IMR-90 (cell line): Measurements from ENCODE around the gene SLC22A4. TPM values are rescaled to one million over a fixed set of nuclear protein-coding genes. Genes with fewer than 3 reads are reported as not detected.

Experiments used
- ATAC-seq: fragments of 200-7000 bp; cut with Tn5 transposase; 2 replicates; pipeline ENCODE4 v1.9.1; 2020; ENCODE audit warnings: low read depth, mild to moderate bottlenecking, moderate library complexity
- BruUV-seq: library from RNA; stranded (reverse); fragments of 400-500 nt; replicated peaks from 2 replicates; lab custom pipeline; 2021; lab: Mats Ljungman, UMichigan
- CTCF ChIA-PET: fragments of 300-600 bp; formaldehyde crosslinking; extraction: SDS; loops from one replicate; lab custom pipeline; 2021; ENCODE audit warnings: antibody characterized with exemption; lab: Yijun Ruan, JAX
- POLR2A ChIA-PET: fragments of 300-600 bp; sonication (Branson Sonifier 250); formaldehyde crosslinking; loops from one replicate; lab custom pipeline; 2022; ENCODE audit warnings: antibody characterized with exemption; ENCODE audit not compliant: unreplicated experiment; lab: Charles Lee
- DNase-seq: peaks from one replicate; pipeline ENCODE4 v3.0.0; 2013
- H2AFZ ChIP-seq: replicated peaks from 2 replicates; pipeline ENCODE3; 2013; ENCODE audit warnings: low read length, mild to moderate bottlenecking; ENCODE audit not compliant: poor library complexity
- H2AK5ac ChIP-seq: 2 replicates; pipeline ENCODE4 v1.6.1; 2013; ENCODE audit warnings: low read depth, low read length, inconsistent platforms
- H2AK9ac ChIP-seq: replicated peaks from 2 replicates; pipeline ENCODE3; 2013; ENCODE audit warnings: mild to moderate bottlenecking, low read depth, low read length, moderate library complexity; ENCODE audit not compliant: poor library complexity
- H2BK120ac ChIP-seq: 2 replicates; pipeline ENCODE4 v1.6.1; 2013; ENCODE audit warnings: low read depth, low read length, inconsistent platforms
- H2BK15ac ChIP-seq: 3 replicates; pipeline ENCODE4 v1.6.1; 2013; ENCODE audit warnings: low read depth, low read length, inconsistent platforms
- H2BK20ac ChIP-seq: 2 replicates; pipeline ENCODE4 v1.6.1; 2013; ENCODE audit warnings: low read depth, mild to moderate bottlenecking, inconsistent platforms, low read length, moderate library complexity
- H2BK5ac ChIP-seq: 2 replicates; pipeline ENCODE4 v1.6.1; 2013; ENCODE audit warnings: mild to moderate bottlenecking, low read depth, low read length, inconsistent platforms; ENCODE audit not compliant: poor library complexity, severe bottlenecking
- H3K14ac ChIP-seq: replicated peaks from 2 replicates; pipeline ENCODE4 v1.6.1; 2013; ENCODE audit warnings: low read depth, low read length, inconsistent platforms
- H3K18ac ChIP-seq: 2 replicates; pipeline ENCODE4 v1.6.1; 2013; ENCODE audit warnings: low read depth, low read length, control low read depth
- H3K23ac ChIP-seq: 2 replicates; pipeline ENCODE4 v1.6.1; 2013; ENCODE audit warnings: low read depth, low read length, inconsistent platforms
- H3K27ac ChIP-seq: 2 replicates; pipeline ENCODE4 v1.5.1; 2013; ENCODE audit warnings: mild to moderate bottlenecking, control low read depth, low read length; ENCODE audit not compliant: insufficient read depth
- H3K27me3 ChIP-seq: 2 replicates; pipeline ENCODE4 v1.6.1; 2013; ENCODE audit warnings: low read length; ENCODE audit not compliant: control insufficient read depth, insufficient read depth
- H3K36me3 ChIP-seq: 2 replicates; pipeline ENCODE4 v1.6.1; 2013; ENCODE audit warnings: low read length, mixed read lengths; ENCODE audit not compliant: control insufficient read depth, insufficient read depth
- H3K4ac ChIP-seq: 2 replicates; pipeline ENCODE4 v1.6.1; 2013; ENCODE audit warnings: low read depth, low read length, inconsistent platforms
- H3K4me1 ChIP-seq: 2 replicates; pipeline ENCODE4 v1.6.1; 2013; ENCODE audit warnings: low read length, mixed read lengths; ENCODE audit not compliant: control insufficient read depth, insufficient read depth
- H3K4me2 ChIP-seq: 2 replicates; pipeline ENCODE4 v1.6.1; 2013; ENCODE audit warnings: low read depth, mild to moderate bottlenecking, control low read depth, low read length, moderate library complexity
- H3K4me3 ChIP-seq: 2 replicates; pipeline ENCODE4 v1.5.1; 2013; ENCODE audit warnings: low read depth, mild to moderate bottlenecking, control low read depth, low read length, moderate library complexity; ENCODE audit not compliant: insufficient read depth
- H3K56ac ChIP-seq: 2 replicates; pipeline ENCODE4 v1.6.1; 2013; ENCODE audit warnings: low read length, inconsistent platforms; ENCODE audit not compliant: insufficient read depth; ENCODE audit errors: extremely low read depth
- H3K79me1 ChIP-seq, 2 experiments: 2 replicates each; pipeline ENCODE4 v1.6.1; 2013; ENCODE audit warnings: low read length in 2 of 2, inconsistent platforms in 1 of 2, low read depth in 1 of 2
- H3K9ac ChIP-seq: 2 replicates; pipeline ENCODE4 v1.6.1; 2013; ENCODE audit warnings: low read depth, low read length, control low read depth
- H3K9me1 ChIP-seq: 2 replicates; pipeline ENCODE4 v1.6.1; 2013; ENCODE audit warnings: low read length, inconsistent platforms; ENCODE audit not compliant: insufficient read depth
- H3K9me3 ChIP-seq: 2 replicates; pipeline ENCODE4 v1.6.1; 2013; ENCODE audit warnings: low read length; ENCODE audit not compliant: control insufficient read depth, insufficient read depth
- H4K20me1 ChIP-seq: 2 replicates; pipeline ENCODE4 v1.6.1; 2013; ENCODE audit warnings: low read length, inconsistent platforms; ENCODE audit not compliant: insufficient read depth
- H4K5ac ChIP-seq: 2 replicates; pipeline ENCODE4 v1.6.1; 2013; ENCODE audit warnings: mild to moderate bottlenecking, low read depth, low read length, control low read depth
- H4K8ac ChIP-seq, 2 experiments: 2 replicates each; pipeline ENCODE4 v1.6.1; 2013; ENCODE audit warnings: low read depth in 2 of 2, low read length in 2 of 2, control low read depth in 1 of 2, inconsistent platforms in 1 of 2
- H4K91ac ChIP-seq: 2 replicates; pipeline ENCODE4 v1.6.1; 2013; ENCODE audit warnings: low read depth, low read length, inconsistent platforms; ENCODE audit not compliant: insufficient read depth
- FOS ChIP-seq: fragments of 150-350 bp; IDR thresholded peaks from 2 replicates; pipeline ENCODE4 v1.6.1; 2016; ENCODE audit warnings: low read depth, low read length
- MXI1 ChIP-seq: IDR thresholded peaks from 2 replicates; pipeline ENCODE4 v1.6.1; 2012; ENCODE audit warnings: low read depth, mild to moderate bottlenecking, low read length, moderate library complexity, borderline replicate concordance
- SMC3 ChIP-seq: fragments of 150-350 bp; IDR thresholded peaks from 2 replicates; pipeline ENCODE4 v1.6.1; 2016; ENCODE audit warnings: low read depth, mild to moderate bottlenecking, antibody characterized with exemption, low read length, moderate library complexity
- WGBS, 2 experiments: methylation state at CpG; one replicate each; pipeline versions ENCODE4 v1.1.5 to v1.1.7; 2013; ENCODE audit warnings: missing lambda C conversion rate in 2 of 2; ENCODE audit not compliant: insufficient read length in 1 of 2; ENCODE audit errors: extremely low coverage in 2 of 2; 5-methylcytosine and 5-hydroxymethylcytosine counted together
- dilution Hi-C: fragments of 300-500 bp; cut with HindIII; formaldehyde crosslinking; loops from one replicate; pipeline ENCODE4 v1.14.3; 2018; ENCODE audit warnings: low sequenced_read_pairs; ENCODE audit not compliant: unreplicated experiment
- in situ Hi-C: fragments of 300-500 bp; cut with MboI; formaldehyde crosslinking; loops from 3 replicates; pipeline ENCODE4 v1.14.3; 2019; ENCODE audit warnings: low sequenced_read_pairs, inconsistent platforms, mixed read lengths
- intact Hi-C: fragments of 100-400 bp; cut with micrococcal nuclease; formaldehyde crosslinking; loops from 2 replicates; pipeline ENCODE4 v1.10.0; 2022
- polyA plus RNA-seq, 3 experiments: library from polyadenylated mRNA; depleted of rRNA; stranded (reverse); fragments of >200 nt; gene quantifications; 2 replicates each; pipeline ENCODE4 v1.2.3, GENCODE V29; 2012; ENCODE audit warnings: low replicate concordance in 1 of 3
- total RNA-seq: library from RNA; depleted of rRNA; stranded (reverse); fragments of >200 nt; gene quantifications from 2 replicates; pipeline ENCODE4 v1.2.3, GENCODE V29; 2012

SLC22A4 gene
- total and polyA plus RNA-seq, 2 of the 4 experiments (the other 2 are of a cell fraction): 2.6 to 3.2 TPM

DNA sequence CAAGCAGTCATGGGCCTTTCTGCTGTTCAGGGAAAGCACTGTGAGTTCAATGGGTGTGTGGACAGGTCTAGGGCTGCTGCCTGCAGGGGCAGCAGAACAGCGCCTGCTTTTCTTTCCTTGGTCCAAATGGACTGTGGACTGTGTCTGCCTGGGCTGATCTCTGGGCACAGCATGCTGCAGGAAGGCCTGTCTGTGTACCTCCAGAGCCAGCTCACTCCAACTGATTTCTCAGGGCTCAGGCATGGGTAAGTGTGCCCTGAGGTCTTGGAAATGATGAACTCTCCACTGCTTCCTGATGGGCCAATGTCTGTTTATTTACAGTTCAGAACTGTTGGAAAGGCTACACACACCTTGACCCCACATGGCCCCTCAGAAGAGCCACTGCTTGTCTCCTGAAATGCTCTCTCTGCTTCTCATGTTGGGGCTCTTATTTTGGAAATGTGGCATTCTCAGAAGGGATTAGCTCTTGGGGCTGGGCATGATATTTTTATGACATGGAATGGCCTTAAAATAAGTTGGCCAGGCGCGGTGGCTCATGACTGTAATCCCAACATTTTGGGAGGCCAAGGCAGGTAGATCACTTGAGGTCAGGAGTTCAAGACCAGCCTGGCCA lies 27.0 kb downstream of the SLC22A4 start:
- H4K91ac ChIP-seq: no peak overlapping the region
- H3K27me3 ChIP-seq: no peaks in the 10 kb centered on the region
- no TSS peak for BruUV-seq
- H2BK5ac ChIP-seq: no peak overlapping the region
- peaks cover 6% of the 10 kb centered on the region; the same call in 1 of the 2 replicates for H3K4me1 ChIP-seq
- intact Hi-C loops: no loop called here
- ChIA-PET CTCF (no interaction called here), POLR2A (no interaction called here)
- no peak overlapping the region for H2BK15ac ChIP-seq
- H3K14ac ChIP-seq: no peak overlapping the region
- ATAC-seq: no peak
- H2BK20ac ChIP-seq: no peak overlapping the region
- no peak overlapping the region for H3K23ac ChIP-seq
- H3K4me2 ChIP-seq: no peak overlapping the region
- no peak overlapping the region for H3K4me3 ChIP-seq
- no peak overlapping the region for H2AFZ ChIP-seq
- peaks cover 2% of the 10 kb centered on the region; the same call in 1 of the 2 replicates for H3K36me3 ChIP-seq
- H4K20me1 ChIP-seq: no peaks in the 10 kb centered on the region
- H3K9me1 ChIP-seq: peaks cover 9% of the 10 kb centered on the region
- H3K79me1 ChIP-seq: no peaks in the 10 kb centered on the region; a peak in 1 of 4 replicates
- no peak overlapping the region for H3K18ac ChIP-seq
- no CpG with 5 or more reads among the region's 3 CpGs for WGBS, 2 experiments
- DNase-seq: no peak
- no peak overlapping the region for H2AK5ac ChIP-seq
- TF ChIP-seq SMC3: no peak
- TF ChIP-seq FOS: no peak
- TF ChIP-seq MXI1: no peak
- H3K56ac ChIP-seq: no peak overlapping the region
- H3K9me3 ChIP-seq: no peaks in the 10 kb centered on the region
- H2AK9ac ChIP-seq: no peak overlapping the region
- no peak overlapping the region for H2BK120ac ChIP-seq
- dilution Hi-C loops: no loop called here
- H3K27ac ChIP-seq: no peak overlapping the region
- in situ Hi-C loops: no loop called here
- H3K9ac ChIP-seq: no peak overlapping the region
- no peak overlapping the region for H4K8ac ChIP-seq
- H4K5ac ChIP-seq: no peak overlapping the region
- H3K4ac ChIP-seq: no peak overlapping the region
